ENCODE measurements around the gene RGS7.
A peak's percentile ranks its signal among the peaks of the same experiment; 100 is the strongest.

RGS7 gene

GRCh38 chr1:240820816-240821215, 536.2 kb downstream of the RGS7 start:
- DNase-seq, result no peak

DNA sequence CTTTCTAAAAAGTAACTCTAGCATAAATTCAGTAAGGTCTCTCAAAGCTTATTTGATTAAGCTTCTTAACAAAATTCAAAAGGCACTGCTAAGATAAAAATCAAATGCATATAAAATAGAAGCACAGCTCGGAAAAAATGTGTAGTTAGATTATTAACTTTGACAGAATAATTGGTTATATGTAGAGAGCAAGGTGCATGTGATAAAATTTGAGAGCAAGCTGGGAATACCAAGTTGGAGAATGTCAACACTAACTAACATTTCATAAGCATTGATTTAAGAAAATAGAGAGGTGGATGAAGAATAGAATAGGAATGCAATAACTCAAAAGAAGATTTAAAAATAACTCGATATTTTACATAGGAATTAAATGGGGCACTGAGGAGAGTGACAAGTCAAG, 540.5 kb downstream of the RGS7 start:
- DNase-seq, result no peak

- DNase-seq, result no peak
Measured at GRCh38 chr1:240813720-240814119, 543.3 kb downstream of the RGS7 start.

DNA sequence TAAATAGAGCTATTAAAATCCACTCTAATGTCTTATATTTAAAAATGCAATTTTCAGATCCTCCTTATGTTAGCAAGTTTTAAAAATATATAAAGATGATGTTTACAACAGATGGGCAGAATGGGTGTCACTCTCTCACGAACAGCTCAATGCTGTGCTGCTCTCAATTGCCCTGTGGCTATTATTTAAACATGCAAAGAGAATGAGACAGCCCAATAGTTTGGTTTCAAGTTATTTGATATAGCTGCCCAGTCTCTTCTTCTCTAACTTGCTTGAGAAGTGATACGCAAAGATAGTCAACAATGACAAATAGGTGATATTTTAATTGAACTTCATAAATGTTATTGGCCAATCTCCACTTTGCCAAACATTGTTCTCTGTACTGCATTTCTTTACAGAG, 545.7 kb downstream of the RGS7 start:
- DNase-seq, result no peak

DNA sequence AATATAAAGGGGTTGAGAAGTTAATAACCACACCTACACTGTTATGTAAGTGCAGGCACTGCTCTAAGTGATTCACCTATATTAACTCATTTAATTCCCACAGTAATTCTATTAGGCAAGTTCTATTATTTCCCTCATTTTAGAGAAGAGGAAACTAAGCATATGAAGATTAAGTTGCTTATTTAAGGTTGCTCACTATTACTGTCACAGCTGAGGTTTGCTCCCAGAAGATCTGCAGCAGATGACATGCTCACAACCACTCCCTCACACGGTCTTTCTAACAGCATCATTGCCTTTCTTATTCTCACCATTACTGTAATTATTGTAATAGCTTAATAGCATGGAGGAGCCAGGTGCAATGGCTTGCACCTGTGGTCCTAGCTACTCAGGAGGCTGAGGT, 548.6 kb downstream of the RGS7 start:
- no peak for DNase-seq

- no peak for DNase-seq
Measured at GRCh38 chr1:240806200-240806745, 550.7 kb downstream of the RGS7 start.

- DNase-seq, result no peak
Measured at GRCh38 chr1:240804475-240804874, 552.5 kb downstream of the RGS7 start.

- DNase-seq, result no peak
Measured at GRCh38 chr1:240803151-240803550, 553.9 kb downstream of the RGS7 start.

- no peak for DNase-seq
Measured at GRCh38 chr1:240802271-240802670, 554.7 kb downstream of the RGS7 start.

- DNase-seq, result no peak
Measured at GRCh38 chr1:240801442-240801841, 555.6 kb downstream of the RGS7 start.

DNA sequence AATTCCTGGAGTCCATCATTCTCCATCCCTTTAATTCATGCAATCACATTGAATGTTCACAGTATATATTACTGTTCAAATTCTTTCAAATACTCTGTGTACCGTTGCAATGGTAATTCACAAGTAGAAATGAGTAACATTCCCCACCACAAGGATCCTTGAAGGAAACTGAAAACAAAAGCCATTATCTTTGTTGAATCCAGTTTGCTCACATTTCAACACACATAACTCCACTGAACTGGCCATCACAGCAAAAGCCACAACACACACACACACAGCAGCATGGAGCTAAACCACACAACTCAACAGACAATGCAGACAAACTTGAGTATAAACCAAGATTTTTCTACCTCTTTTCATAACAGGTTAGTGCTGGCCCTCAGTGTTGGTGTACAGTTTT, 556.7 kb downstream of the RGS7 start:
- DNase-seq, result no peak

- no peak for DNase-seq
Measured at GRCh38 chr1:240797050-240797449, 560.0 kb downstream of the RGS7 start.

- no peak for DNase-seq
Measured at GRCh38 chr1:240794046-240794843, 562.8 kb downstream of the RGS7 start.

GRCh38 chr1:240792915-240793529, 564.0 kb downstream of the RGS7 start:
- DNase-seq, result no peak

DNA sequence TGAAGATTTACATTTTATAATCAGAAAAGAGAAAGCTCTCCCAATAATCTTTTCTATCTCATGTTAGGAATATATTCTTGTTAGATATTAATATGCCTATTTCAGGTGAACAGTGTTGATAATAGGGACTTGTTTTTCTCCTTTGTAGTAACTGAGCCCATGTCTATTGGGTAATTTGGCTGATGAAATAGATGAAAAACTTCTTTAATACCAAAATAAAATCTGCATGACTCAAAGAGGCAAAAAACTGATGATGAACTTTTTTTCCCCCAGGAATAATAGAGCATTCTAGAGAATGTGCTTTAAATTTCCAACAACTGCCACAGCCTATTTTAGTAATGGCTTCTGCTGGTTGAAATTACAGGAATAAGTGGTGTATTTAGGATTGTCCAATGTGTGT, 566.1 kb downstream of the RGS7 start:
- DNase-seq, result no peak

DNA sequence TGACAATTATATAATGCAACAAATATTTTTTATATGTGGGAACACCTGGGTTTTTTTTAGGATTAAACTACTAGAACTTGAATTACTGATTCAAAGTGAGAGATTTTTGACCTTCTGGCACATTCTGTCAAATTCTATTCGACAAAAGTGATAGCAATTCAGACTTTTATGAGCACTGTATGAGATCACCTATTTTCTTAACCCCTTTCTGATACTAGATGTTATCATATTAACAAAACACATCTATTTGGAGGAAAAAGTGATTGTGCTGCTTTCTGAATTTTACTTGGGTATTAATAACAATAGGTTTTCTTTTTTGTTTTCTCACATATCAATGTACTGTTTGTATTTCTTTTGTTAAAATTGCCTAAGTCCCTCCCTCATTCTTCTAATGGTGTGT, 570.1 kb downstream of the RGS7 start:
- no peak for DNase-seq

GRCh38 chr1:240784776-240785175, 572.2 kb downstream of the RGS7 start:
- no peak for DNase-seq

GRCh38 chr1:240783728-240784137, 573.3 kb downstream of the RGS7 start:
- peak; percentile 75 for DNase-seq

DNA sequence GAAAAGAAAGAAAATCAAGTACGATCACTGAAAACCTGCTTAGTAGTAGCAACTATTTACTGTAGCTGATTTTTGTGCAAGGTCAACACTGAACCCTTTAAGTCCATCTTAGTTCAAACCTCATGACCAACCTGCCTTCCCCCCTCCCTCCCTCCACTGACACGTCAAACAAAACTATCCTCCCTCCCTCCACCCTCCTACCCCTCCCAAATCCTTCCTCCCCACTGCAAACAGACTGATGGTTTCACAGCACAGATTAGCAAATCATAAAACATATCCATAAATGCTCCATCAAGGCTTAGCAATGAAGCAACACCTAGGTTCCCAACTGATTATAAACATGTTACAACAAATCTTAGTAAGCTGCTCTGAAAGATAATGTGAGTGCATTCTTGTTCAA, 580.8 kb downstream of the RGS7 start:
- no peak for DNase-seq

GRCh38 chr1:240772131-240772530, 584.9 kb downstream of the RGS7 start:
- no peak for DNase-seq

DNA sequence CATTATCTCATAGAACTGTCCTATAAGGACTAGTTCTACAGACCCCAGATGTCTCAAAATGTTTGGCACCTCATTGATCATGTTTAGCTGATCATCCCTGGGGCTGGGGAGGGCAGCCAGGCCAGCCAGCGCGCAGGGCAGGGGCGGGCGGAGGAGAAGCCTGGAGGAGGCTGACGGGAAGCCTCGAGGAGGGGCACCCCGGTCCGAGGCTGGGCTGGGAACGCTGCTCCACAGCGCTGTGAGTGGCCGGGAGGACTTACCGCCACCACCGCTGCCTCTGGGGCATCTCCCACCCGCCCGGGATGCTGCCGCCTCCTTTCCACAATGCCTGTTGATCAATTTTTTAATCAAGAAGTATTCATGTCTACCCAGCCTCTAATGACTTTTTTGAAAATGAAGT, 585.6 kb downstream of the RGS7 start:
- no peak for DNase-seq

DNA sequence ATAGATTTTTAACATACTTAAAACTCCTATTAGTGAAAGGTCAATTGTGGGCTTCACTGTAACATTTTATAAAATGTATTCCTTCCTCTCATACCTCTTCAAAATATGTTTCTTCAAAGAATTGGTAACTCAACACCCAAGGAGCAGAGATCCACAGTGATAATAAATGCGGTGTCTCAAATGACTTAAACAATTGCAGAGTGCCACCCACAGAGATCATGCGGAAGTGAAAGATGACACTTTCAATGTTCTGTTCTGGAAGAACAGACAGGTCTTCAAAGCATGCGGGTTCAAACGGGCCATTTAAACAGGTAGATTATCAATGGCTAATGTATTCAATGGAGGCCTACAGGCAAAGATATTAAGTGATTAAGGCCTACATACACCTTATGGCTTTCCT, 588.0 kb downstream of the RGS7 start:
- no peak for DNase-seq

GRCh38 chr1:240766831-240767230, 590.2 kb downstream of the RGS7 start:
- DNase-seq, result no peak

- peak; percentile 67 for DNase-seq
Measured at GRCh38 chr1:240765732-240766363, 591.2 kb downstream of the RGS7 start.

Measured in islet precursor cell (in vitro differentiated cells).